HG03039 (cell line): ENCODE data around the gene MRM2.

ENCODE experiments used
- ATAC-seq: cut with Tn5 transposase; IDR thresholded peaks from one replicate; pipeline ENCODE4 v1.9.1; 2021; ENCODE audit warnings: mild to moderate bottlenecking, moderate library complexity; ENCODE audit not compliant: unreplicated experiment

MRM2 gene

DNA sequence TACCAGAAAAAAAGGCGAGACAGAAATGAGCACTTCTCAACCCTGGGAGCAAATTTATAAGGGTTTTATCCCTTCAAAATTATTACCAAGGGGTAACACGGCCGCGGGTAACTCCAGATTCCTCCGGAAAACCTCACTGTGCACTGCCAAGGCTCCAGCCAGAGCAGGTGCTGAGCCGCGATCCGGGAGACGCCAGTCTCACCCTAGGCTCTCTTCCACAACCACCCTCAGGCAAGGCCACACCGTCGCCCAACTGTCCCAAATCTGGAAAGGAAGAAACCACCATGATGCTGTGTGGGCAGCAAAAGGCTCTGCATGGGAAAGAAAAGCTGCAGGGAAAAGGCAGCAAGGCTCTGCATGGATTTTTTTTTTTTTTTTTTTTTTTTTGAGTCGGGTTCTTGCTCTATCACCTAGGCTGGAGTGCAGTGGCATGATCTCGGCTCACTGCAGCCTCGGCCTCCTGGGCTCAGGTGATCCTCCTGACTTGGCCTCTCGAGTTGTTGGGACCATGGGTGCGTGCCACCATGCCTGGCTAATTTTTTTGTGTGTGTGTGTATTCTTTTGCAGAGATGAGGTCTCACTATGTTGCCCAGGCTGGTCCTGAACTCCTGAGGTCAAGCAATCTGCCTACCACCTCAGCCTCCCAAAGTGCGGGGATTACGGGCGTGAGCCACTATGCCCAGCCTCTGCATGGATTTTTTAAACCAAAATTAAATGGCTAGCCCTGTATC lies 48.3 kb downstream of the MRM2 start:
- no peak for ATAC-seq

- ATAC-seq = no peak
Observed at GRCh38 chr7:2192831-2193534, 49.0 kb downstream of the MRM2 start.

DNA sequence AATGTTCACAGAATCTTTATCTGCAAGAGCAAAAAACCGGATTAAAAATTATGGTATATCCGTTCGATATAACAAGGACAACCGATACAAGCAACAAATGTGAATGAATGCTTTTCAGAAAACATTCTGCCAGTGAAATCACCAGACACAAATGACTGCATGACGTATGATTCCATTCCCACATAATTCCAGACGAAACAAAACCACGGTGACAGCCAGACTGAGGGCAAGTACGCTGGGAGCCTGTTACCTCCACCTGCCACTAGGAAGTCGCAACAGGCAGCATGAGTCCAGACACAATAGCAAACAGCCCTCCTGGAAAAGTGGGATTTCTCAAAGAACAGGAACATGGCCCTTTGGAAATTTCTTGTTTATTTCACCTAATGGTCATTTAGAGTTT lies 51.0 kb downstream of the MRM2 start:
- no peak for ATAC-seq

DNA sequence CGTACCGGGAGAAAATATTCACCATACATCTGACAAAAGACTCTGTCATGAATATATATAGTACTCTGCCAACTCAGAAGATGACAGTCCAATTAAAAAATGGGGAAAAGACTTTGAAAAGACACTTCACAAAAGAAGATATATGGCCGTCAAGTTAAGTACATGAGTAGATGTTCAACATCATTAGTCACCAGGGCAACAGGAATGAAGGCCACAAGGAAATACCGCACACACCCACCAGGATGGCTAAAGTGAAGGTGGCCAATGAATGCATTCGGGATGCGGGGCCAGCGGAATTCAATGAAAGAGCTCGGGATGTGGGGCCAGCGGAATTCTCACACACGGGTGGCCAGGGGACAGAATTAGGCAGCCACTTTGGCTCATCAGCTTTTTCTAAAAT lies 51.5 kb downstream of the MRM2 start:
- no peak for ATAC-seq

GRCh38 chr7:2186166-2186565 lies 55.8 kb downstream of the MRM2 start:
- ATAC-seq = no peak

- ATAC-seq = no peak
Observed at GRCh38 chr7:2185715-2186114, 56.3 kb downstream of the MRM2 start.
